Measurements from ENCODE around the gene FETUB.
"Not testable (repeated sequence)": the region's sequence is repeated elsewhere in the genome, so short reads cannot be mapped to it uniquely, and the experiment has no call there.

Gene FETUB

DNA sequence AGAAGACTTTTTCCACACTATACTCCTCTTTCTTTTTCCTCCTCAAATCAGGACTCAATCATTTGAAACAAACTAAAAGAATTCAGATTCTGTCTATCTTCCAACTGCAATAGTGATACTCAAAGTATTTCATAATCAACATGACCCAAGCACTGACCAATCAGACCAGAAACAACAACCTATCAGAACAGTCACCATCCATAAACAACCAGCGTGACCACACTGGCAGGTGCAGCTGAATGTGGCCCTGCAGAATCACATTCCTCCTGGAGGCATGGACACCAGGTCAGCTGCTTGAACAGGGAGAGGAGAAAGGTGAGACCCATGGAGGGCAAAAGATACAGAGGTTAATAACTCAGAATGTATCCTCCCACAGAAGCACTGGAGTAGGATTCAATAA lies 39.0 kb downstream of the FETUB start:
- DNase-seq (ENCODE audit: low spot score), result no peak

DNA sequence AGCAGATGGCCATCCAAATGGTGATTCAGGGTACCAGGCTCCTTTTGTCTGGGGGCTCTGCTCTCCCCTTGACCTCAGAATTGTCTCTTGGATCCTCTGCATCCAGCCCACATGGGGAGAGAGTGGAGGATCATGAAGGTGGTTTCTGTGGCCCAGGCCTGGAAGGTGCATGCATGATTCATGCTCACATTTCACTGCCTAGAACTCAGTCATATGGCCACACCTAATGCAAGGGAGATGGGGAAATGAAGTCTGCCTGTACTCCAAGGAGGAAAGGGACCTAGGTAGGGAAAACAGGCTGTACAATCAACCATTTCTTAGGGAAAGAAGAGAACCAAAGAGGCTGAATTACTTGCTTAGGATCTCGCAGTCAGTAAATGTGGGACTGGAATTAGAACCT lies 40.7 kb downstream of the FETUB start:
- DNase-seq (ENCODE audit: low spot score), result no peak

GRCh38 chr3:186682812-186683211 lies 42.6 kb downstream of the FETUB start:
- DNase-seq (ENCODE audit: low spot score), result no peak

DNA sequence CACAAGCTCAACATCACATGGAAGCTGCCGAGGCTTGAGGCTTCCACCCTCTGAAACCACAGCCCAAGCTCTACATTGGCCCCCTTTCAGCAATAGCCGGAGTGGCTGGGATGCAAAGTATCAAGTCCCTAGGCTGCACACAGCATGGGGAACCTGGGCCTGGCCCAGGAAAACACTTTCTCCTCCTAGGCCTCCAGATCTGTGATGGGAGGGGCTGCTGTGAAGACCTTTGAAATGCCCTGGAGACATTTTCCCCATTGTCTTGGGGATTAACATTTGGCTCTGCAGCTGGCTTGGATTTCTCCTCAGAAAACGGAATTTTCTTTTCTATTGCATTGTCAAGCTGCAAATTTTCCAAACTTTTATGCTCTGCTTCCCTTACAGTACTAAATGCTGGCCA lies 43.8 kb downstream of the FETUB start:
- DNase-seq (ENCODE audit: low spot score), result no peak

GRCh38 chr3:186686475-186686874 lies 46.3 kb downstream of the FETUB start:
- not testable (repeated sequence) for DNase-seq (ENCODE audit: low spot score)

DNA sequence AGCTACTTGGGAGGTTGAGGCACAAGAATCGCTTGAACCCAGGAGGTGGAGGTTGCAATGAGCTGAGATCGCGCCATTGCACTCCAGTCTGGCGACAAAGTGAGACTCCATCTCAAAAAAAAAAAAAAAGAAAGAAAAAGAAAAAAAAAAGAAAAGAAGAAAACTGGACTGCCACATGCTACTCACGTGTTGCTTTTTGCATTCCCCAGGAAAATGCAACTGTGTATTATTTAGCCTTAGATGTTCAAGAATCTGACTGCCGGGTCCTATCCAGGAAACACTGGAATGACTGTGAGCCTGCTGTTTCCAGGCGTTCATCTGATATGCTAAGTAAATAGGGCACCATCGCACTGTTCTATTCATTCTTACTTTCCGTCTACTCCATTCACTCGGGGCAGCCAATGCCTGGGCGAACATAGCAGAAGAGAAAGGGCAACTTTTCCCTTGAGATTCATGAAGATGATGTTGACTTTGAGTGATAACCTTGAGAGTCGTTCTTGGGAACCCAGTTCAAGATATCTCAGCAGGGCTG lies 47.0 kb downstream of the FETUB start:
- DNase-seq (ENCODE audit: low spot score), result no peak

DNA sequence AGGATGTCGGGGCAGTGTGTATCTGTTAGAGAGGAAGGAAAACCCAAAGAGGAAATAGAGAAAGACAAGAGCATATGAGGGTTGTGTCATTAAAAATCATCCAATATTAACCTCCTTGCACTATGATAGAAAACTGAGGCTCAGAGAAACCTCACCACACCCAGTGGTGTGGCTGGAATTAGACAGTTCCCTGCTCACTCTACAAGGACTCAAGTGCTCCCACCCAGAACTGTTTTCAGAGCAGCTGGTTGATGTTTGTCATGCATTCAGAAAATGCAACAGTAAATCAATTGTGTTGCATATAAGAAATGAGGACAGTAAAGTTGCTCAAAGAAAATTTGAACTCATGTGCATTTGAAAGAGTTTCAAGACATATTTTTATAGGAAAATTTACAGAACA lies 50.1 kb downstream of the FETUB start:
- not testable (repeated sequence) for DNase-seq (ENCODE audit: low spot score)

DNA sequence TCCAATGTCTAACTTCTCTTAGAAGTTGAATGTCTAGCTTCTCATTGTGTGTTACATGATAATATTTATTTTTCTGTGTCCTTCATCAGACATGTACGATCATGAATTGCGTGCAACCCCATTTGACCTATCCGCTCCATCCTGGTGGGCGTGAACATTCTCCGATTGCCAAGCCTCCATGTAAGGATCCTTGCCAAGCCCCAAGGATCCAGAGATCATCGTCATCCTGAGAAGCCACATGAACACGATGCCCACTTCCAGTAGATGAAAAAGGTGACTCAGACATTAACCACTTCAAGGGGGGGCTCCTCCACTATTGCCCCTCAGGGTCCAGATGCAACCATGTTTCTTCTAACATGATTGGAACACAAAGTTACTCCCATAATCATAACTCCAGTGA lies 51.5 kb downstream of the FETUB start:
- DNase-seq (ENCODE audit: low spot score), result no peak

- DNase-seq (ENCODE audit: low spot score), result no peak
Measured at GRCh38 chr3:186693843-186694242, 53.6 kb downstream of the FETUB start.

DNA sequence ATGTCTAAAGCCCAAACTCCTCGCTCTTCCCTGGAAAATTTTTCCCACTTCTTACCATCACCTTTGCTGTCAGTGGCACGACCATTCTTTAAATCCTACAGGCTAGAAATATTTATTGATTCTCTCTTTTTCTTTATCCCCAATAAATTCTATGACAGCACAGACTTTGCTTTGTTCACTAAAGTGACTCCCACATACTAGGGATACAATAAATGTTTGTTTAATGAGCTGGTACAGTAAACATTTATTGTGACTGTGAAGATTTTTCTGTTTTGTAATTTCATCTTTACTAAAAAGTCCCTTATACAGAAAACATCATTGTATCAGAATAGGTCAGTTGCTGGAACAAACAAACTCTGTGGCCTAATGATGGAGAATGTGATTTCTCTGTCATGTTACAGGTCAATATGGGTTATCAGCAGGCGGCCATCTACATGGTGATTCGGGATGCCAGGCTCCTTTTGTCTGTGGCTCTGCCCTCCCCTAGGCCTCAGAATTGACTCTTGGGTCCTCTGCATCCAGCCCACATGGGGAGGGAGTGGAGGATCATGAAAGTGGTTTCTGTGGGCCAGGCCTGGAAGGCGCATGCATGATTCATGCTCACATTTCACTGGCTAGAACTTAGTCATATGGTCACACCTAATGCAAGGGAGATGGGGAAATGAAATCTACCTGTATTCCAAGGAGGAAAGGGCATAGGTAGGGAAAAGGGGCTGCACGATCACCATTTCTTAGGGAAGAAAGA lies 54.3 kb downstream of the FETUB start:
- no peak for DNase-seq (ENCODE audit: low spot score)

DNA sequence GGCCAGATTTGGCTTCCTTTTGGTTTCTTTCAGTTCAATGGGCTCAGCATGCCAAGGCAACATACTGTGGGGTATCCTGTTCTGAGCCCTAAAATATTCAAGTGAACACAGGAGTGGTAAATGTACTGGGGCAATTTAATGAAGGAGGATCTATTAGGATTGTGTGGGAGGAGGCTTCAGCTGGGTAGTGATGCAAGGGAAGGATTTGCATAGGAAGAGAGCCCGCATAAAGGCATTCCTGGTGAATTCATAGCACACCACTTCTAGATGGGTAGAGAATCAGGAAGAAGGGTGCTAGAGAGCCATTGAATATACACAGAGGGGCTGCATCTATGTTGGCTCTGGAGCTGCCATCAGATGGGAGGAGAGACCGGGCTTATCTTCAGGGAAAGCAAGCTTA lies 56.3 kb downstream of the FETUB start:
- no peak for DNase-seq (ENCODE audit: low spot score)

GRCh38 chr3:186697510-186697909 lies 57.3 kb downstream of the FETUB start:
- no peak for DNase-seq (ENCODE audit: low spot score)

- no peak for DNase-seq (ENCODE audit: low spot score)
Measured at GRCh38 chr3:186700267-186700666, 60.1 kb downstream of the FETUB start.

DNA sequence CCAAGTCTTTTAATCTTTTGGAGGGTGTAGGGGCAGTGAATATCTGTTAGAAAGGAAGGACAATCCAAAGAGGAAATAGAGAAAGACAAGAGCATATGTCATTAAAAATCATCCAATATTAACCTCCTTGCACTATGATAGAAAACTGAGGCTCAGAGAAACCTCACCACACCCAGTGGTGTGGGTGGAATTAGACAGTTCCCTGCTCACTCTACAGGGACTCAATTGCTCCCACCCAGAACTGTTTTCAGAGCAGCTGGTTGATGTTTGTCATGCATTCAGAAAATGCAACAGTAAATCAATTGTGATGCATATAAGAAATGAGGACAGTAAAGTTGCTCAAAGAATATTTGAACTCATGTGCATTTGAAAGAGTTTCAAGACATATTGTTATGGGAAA lies 62.3 kb downstream of the FETUB start:
- not testable (repeated sequence) for DNase-seq (ENCODE audit: low spot score)

Measured in HuH-7.5 (cell line).